ENCODE measurements around the gene TUBE1.
"Not testable (repeated sequence)": the region's sequence is repeated elsewhere in the genome, so short reads cannot be mapped to it uniquely, and the experiment has no call there.

TUBE1 gene

GRCh38 chr6:112087136-112087911 is at the start of gene TUBE1, which contains the start of gene FAM229B:
TUBE1 (minus strand) TSS chr6:112087482; CDS start chr6:112087434, 48 bp downstream.
FAM229B (plus strand) TSS chr6:112087591; CDS start chr6:112099284, 11,693 bp downstream.
- peak; percentile 87 to 91 for DNase-seq

GRCh38 chr6:112130878-112131277 is 43.6 kb upstream of the TUBE1 start:
- no peak for DNase-seq

- no peak for DNase-seq
These were observed 40.9 kb upstream of the TUBE1 start for GRCh38 chr6:112128208-112128607.

- peak in 1 of 2 donors; percentile 9 for DNase-seq
These were observed 36.7 kb upstream of the TUBE1 start for GRCh38 chr6:112123982-112124381.

- DNase-seq = peak; percentile 79
These were observed 35.5 kb upstream of the TUBE1 start for GRCh38 chr6:112122756-112123155.

- no peak for DNase-seq
These were observed 30.8 kb upstream of the TUBE1 start for GRCh38 chr6:112118034-112118433.

- no peak for DNase-seq
These were observed 30.3 kb upstream of the TUBE1 start for GRCh38 chr6:112117554-112117953.

- no peak for DNase-seq
These were observed 28.9 kb upstream of the TUBE1 start for GRCh38 chr6:112116221-112116620.

- no peak for DNase-seq
These were observed 27.4 kb upstream of the TUBE1 start for GRCh38 chr6:112114577-112115223.

GRCh38 chr6:112113918-112114317 is 26.6 kb upstream of the TUBE1 start:
- no peak for DNase-seq

- no peak for DNase-seq
These were observed 26.1 kb upstream of the TUBE1 start for GRCh38 chr6:112113431-112113830.

- DNase-seq = no peak
These were observed 22.0 kb upstream of the TUBE1 start for GRCh38 chr6:112109262-112109661.

- DNase-seq = no peak
These were observed 19.3 kb upstream of the TUBE1 start for GRCh38 chr6:112106562-112106961.

GRCh38 chr6:112106026-112106425 is 18.7 kb upstream of the TUBE1 start:
- DNase-seq = not testable (repeated sequence)

GRCh38 chr6:112100561-112100960 is 13.3 kb upstream of the TUBE1 start:
- no peak for DNase-seq

- no peak for DNase-seq
These were observed 9.6 kb upstream of the TUBE1 start for GRCh38 chr6:112096901-112097300.

- no peak for DNase-seq
These were observed 634 bp upstream of the TUBE1 start for GRCh38 chr6:112087916-112088315.

GRCh38 chr6:112086744-112087135 is 542 bp downstream of the TUBE1 start:
- DNase-seq = peak; percentile 40 to 56

- peak; percentile 62 to 82 for DNase-seq
These were observed 1.8 kb downstream of the TUBE1 start for GRCh38 chr6:112085286-112086065.

- no peak for DNase-seq
These were observed 5.7 kb downstream of the TUBE1 start for GRCh38 chr6:112081569-112081968.

GRCh38 chr6:112066606-112067005 is 20.7 kb downstream of the TUBE1 start:
- no peak for DNase-seq

- DNase-seq = no peak
These were observed 21.8 kb downstream of the TUBE1 start for GRCh38 chr6:112065426-112065986.

GRCh38 chr6:112062966-112063365 is 24.3 kb downstream of the TUBE1 start:
- no peak for DNase-seq
